ENCODE results near the gene TRIM67. TPM values are rescaled to one million over a fixed set of nuclear protein-coding genes. Genes with fewer than 3 reads are reported as not detected.

The TRIM67 gene
- total RNA-seq, 2 experiments from 2014 or later, result not detected

GRCh38 chr1:231190456-231190855 lies 28.6 kb downstream of the TRIM67 start:
- CTCF ChIA-PET, result interaction anchor here (0.6 kb wide), 1 partner anchor 213 kb away, joined by 5 read pairs; no protein-coding TSS in a partner anchor
- H3K27ac Mint-ChIP-seq, result no peak overlapping the region
- H3K9me3 Mint-ChIP-seq, result no peaks in the 10 kb centered on the region
- H3K36me3 Mint-ChIP-seq (ENCODE audit: low read depth), result no peaks in the 10 kb centered on the region
- H3K4me3 Mint-ChIP-seq, result no peak overlapping the region
- H3K4me1 Mint-ChIP-seq (ENCODE audit: low read depth), result no peaks in the 10 kb centered on the region
- no peak for DNase-seq
- intact Hi-C loops (cut with micrococcal nuclease), result no loop called here
- H3K27me3 Mint-ChIP-seq (ENCODE audit: low read depth), result peaks cover 12% of the 10 kb centered on the region

DNA sequence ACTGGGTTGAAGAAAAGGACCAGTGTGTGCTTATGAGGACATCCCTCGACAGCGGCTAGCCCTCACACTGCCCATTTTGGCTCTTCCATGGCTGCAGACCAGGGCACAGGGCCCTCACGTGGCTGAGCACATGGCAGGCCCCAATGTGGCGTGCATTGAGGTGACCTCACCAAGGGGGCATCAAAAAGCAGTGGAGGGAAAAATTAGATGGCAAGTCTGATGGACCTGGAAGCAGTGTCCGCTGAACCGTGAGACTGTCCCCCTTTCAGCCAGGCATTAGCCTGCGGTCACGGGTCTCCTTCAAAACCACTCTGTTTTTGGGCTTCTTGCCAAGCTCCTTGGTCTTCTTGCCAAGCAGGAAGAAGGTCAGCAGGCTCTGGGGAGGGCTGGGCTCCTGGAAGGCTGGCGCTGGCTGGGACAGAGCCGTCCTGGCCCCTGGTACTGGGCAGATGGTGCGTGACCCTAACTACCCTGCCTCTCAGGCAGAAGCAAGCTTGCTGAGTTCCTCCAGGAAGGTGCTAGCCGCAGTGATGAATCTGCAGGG lies 30.8 kb downstream of the TRIM67 start:
- H3K9me3 Mint-ChIP-seq, result no peaks in the 10 kb centered on the region
- no peaks in the 10 kb centered on the region for H3K36me3 Mint-ChIP-seq (ENCODE audit: low read depth)
- DNase-seq, result no peak
- H3K4me3 Mint-ChIP-seq, result no peak overlapping the region
- H3K27ac Mint-ChIP-seq, result no peak overlapping the region
- H3K4me1 Mint-ChIP-seq (ENCODE audit: low read depth), result no peaks in the 10 kb centered on the region
- intact Hi-C loops (cut with micrococcal nuclease), result no loop called here
- H3K27me3 Mint-ChIP-seq (ENCODE audit: low read depth), result peaks cover 8% of the 10 kb centered on the region
- CTCF ChIA-PET, result interaction anchor here (0.7 to 0.9 kb wide), 2 partner anchors 10 to 213 kb away, joined by 3 read pairs; no protein-coding TSS in a partner anchor

DNA sequence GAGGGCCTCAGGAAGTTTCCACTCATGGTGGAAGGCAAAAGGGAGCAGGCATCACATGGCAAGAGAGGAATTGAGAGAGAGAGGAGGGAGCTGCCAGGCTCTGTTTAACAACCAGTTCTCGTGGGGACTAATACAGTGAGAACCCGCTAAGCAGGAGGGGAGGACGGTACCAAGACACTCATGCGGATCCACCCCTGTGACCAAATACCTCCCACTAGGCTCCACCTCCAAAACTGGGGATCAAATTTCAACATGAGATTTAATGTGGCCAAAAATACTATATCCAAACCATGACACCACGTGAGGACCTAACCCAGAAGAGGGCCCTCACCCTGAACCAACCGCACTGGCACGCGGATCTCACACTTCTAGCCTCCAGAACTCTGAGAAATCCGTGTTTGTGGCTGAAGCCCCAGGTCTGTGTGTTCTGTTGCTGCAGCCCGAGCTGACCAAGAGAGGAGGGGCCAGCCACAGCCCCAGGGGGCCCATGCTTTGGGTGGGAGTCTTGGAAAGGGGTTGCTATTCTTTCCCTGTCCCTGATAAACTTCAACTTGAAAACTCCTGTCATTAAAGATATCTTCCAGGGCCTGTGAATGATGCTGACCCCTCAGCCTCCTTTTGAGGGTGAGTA lies 32.0 kb downstream of the TRIM67 start:
- no peak overlapping the region for H3K27ac Mint-ChIP-seq
- H3K36me3 Mint-ChIP-seq (ENCODE audit: low read depth), result no peaks in the 10 kb centered on the region
- H3K4me3 Mint-ChIP-seq, result no peak overlapping the region
- no peaks in the 10 kb centered on the region for H3K9me3 Mint-ChIP-seq
- CTCF ChIA-PET, result no interaction called here
- peaks cover 1% of the 10 kb centered on the region for H3K27me3 Mint-ChIP-seq (ENCODE audit: low read depth)
- DNase-seq, result no peak
- intact Hi-C loops (cut with micrococcal nuclease), result no loop called here
- H3K4me1 Mint-ChIP-seq (ENCODE audit: low read depth), result no peaks in the 10 kb centered on the region

- H3K4me3 Mint-ChIP-seq, result no peak overlapping the region
- no peaks in the 10 kb centered on the region for H3K36me3 Mint-ChIP-seq (ENCODE audit: low read depth)
- DNase-seq, result no peak
- intact Hi-C loops (cut with micrococcal nuclease), result no loop called here
- H3K27me3 Mint-ChIP-seq (ENCODE audit: low read depth), result peaks cover 1% of the 10 kb centered on the region
- CTCF ChIA-PET, result no interaction called here
- no peak overlapping the region for H3K27ac Mint-ChIP-seq
- no peaks in the 10 kb centered on the region for H3K4me1 Mint-ChIP-seq (ENCODE audit: low read depth)
- no peaks in the 10 kb centered on the region for H3K9me3 Mint-ChIP-seq
Observed at GRCh38 chr1:231194476-231194842, 32.6 kb downstream of the TRIM67 start.

GRCh38 chr1:231194843-231195516 lies 33.1 kb downstream of the TRIM67 start:
- Mint-ChIP-seq H3K4me1 (ENCODE audit: low read depth) (no peaks in the 10 kb centered on the region), H3K27me3 (ENCODE audit: low read depth) (peaks cover 1% of the 10 kb centered on the region), H3K9me3 (no peaks in the 10 kb centered on the region), H3K27ac (no peak overlapping the region), H3K4me3 (no peak overlapping the region), H3K36me3 (ENCODE audit: low read depth) (no peaks in the 10 kb centered on the region)
- DNase-seq, result no peak
- intact Hi-C loops (cut with micrococcal nuclease), result no loop called here
- CTCF ChIA-PET, result interaction anchor here (1.1 kb wide), 1 partner anchor 15 kb away, joined by 4 read pairs; no protein-coding TSS in a partner anchor

- H3K4me3 Mint-ChIP-seq, result no peak overlapping the region
- H3K4me1 Mint-ChIP-seq (ENCODE audit: low read depth), result no peaks in the 10 kb centered on the region
Observed at GRCh38 chr1:231196307-231196706, 34.4 kb downstream of the TRIM67 start.

DNA sequence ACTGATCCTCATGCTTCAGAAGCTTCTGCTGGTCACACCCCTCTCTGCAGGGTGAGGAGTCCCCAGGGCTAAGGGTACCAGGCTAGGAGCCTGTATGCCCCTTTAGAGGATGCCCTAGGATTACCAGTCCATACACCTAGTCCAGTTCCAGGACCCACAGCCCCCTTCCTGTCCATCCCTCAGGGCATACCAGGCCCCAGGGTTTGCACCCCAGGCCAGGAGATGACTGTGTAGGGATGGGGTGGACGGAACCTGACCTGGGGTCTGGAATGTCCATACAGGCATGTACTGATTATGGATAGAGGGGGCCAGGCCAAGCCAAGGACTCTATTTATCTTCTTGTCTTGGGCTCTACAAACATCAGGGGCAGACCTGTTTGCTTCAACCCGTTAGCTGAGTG lies 34.9 kb downstream of the TRIM67 start:
- intact Hi-C loops (cut with micrococcal nuclease), result no loop called here
- Mint-ChIP-seq H3K36me3 (ENCODE audit: low read depth) (no peaks in the 10 kb centered on the region), H3K4me3 (no peak overlapping the region), H3K4me1 (ENCODE audit: low read depth) (peaks cover 2% of the 10 kb centered on the region), H3K27me3 (ENCODE audit: low read depth) (no peaks in the 10 kb centered on the region), H3K9me3 (no peaks in the 10 kb centered on the region), H3K27ac (no peak overlapping the region)
- DNase-seq, result no peak
- CTCF ChIA-PET, result no interaction called here

More at GRCh38 chr1:231196307-231196706, 34.4 kb downstream of the TRIM67 start:
- H3K27ac Mint-ChIP-seq, result no peak overlapping the region
- DNase-seq, result no peak
- H3K9me3 Mint-ChIP-seq, result no peaks in the 10 kb centered on the region
- no peaks in the 10 kb centered on the region for H3K36me3 Mint-ChIP-seq (ENCODE audit: low read depth)
- intact Hi-C loops (cut with micrococcal nuclease), result no loop called here
- H3K27me3 Mint-ChIP-seq (ENCODE audit: low read depth), result no peaks in the 10 kb centered on the region
- CTCF ChIA-PET, result no interaction called here

DNA sequence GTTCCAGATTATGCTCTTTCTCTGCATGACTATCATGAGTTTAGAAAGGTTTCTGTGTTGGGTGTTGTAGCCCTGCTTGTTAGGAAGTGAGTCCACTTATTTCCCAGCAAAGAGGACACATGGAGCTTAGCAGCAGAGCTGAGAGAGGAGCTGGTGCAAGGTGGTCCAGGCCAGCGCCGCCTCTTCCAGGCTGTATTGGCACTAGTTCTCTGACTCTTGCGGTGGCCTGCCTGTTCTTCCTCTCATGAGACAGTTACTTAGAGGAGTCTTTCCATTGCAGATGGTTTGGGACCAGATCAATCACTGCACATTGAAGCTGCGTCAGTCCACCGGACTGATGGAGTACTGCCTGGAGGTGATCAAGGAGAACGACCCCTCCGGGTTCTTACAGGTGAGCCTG lies 38.0 kb downstream of the TRIM67 start:
- Mint-ChIP-seq H3K36me3 (ENCODE audit: low read depth) (no peaks in the 10 kb centered on the region), H3K9me3 (no peaks in the 10 kb centered on the region), H3K27me3 (ENCODE audit: low read depth) (no peaks in the 10 kb centered on the region), H3K4me1 (ENCODE audit: low read depth) (peaks cover 4% of the 10 kb centered on the region), H3K27ac (no peak overlapping the region), H3K4me3 (no peak overlapping the region)
- CTCF ChIA-PET, result interaction anchor here (2.3 kb wide), 1 partner anchor 11 kb away, joined by 5 read pairs; no protein-coding TSS in a partner anchor
- DNase-seq, result no peak
- intact Hi-C loops (cut with micrococcal nuclease), result no loop called here

DNA sequence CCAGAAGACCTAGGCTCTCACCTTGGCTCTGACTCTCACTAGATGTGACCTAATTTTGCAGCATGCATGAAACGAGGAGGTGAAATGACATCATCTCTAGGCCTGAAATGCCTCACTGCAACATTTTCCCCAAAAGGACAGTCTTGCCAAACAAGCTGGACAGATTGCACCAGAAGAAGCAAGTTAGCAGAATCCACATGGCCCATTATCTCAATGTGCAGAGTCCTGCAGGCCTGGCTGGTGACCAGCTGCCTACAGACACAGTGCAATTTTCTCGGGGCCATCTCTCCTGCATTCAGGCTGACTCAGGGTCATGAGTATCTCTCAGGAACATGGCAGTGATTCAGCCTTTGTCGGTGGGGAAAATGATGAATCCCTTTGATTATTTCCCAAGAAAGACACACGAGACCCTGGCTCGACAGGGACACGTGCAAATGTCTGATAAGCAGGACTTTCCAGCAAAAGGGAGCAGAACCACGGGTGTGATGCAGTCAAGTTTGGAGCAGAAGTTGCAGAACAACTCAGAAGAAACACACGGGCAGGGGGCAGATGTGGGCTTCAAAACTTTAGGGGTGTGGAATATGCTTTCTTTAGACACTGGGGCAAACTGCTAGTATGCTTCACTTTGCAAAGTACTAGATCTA lies 38.7 kb downstream of the TRIM67 start:
- H3K27me3 Mint-ChIP-seq (ENCODE audit: low read depth), result no peaks in the 10 kb centered on the region
- DNase-seq, result no peak
- intact Hi-C loops (cut with micrococcal nuclease), result no loop called here
- CTCF ChIA-PET, result interaction anchor here (2.3 kb wide), 1 partner anchor 10 kb away, joined by 5 read pairs; no protein-coding TSS in a partner anchor
- no peak overlapping the region for H3K27ac Mint-ChIP-seq
- no peaks in the 10 kb centered on the region for H3K36me3 Mint-ChIP-seq (ENCODE audit: low read depth)
- peaks cover 4% of the 10 kb centered on the region for H3K4me1 Mint-ChIP-seq (ENCODE audit: low read depth)
- H3K4me3 Mint-ChIP-seq, result no peak overlapping the region
- H3K9me3 Mint-ChIP-seq, result no peaks in the 10 kb centered on the region

DNA sequence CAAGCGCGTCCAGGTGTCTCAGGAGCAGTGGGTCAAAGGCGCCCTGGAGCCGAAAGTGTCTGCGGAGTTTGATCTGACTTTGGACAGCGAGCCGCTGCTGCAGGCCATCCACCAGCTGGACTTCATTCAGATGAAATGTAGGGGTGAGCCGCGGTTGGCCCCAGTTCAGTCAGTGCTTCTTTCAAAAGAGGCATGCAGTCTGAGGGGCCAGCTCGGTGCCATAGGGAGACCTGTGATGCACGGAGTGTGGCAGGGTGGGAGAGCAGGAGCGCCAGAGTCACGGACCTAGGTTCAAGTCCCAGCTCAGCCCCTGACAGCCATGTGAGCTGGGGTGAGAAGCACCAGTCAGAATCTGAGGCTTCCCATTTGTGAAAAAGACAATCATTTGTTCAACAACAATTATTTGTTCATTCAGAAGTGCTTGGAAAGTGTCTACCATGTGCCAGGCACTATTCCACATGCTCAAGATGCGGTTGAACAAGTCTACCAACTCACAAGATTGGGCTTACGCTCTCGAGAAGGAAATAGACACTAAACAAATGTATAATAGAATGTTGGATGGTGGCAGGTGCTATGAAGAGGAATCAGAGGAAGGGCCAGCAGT lies 39.6 kb downstream of the TRIM67 start:
- H3K9me3 Mint-ChIP-seq, result no peaks in the 10 kb centered on the region
- H3K27ac Mint-ChIP-seq, result no peak overlapping the region
- CTCF ChIA-PET, result interaction anchor here (2.3 kb wide), 1 partner anchor 9 kb away, joined by 5 read pairs; no protein-coding TSS in a partner anchor
- peaks cover 4% of the 10 kb centered on the region for H3K4me1 Mint-ChIP-seq (ENCODE audit: low read depth)
- DNase-seq, result no peak
- no peaks in the 10 kb centered on the region for H3K36me3 Mint-ChIP-seq (ENCODE audit: low read depth)
- intact Hi-C loops (cut with micrococcal nuclease), result no loop called here
- H3K4me3 Mint-ChIP-seq, result no peak overlapping the region
- H3K27me3 Mint-ChIP-seq (ENCODE audit: low read depth), result no peaks in the 10 kb centered on the region

- no peak for DNase-seq
- peaks cover 4% of the 10 kb centered on the region for H3K4me1 Mint-ChIP-seq (ENCODE audit: low read depth)
- no peaks in the 10 kb centered on the region for H3K9me3 Mint-ChIP-seq
- CTCF ChIA-PET, result interaction anchor here (2.3 kb wide), 1 partner anchor 9 kb away, joined by 5 read pairs; no protein-coding TSS in a partner anchor
- H3K36me3 Mint-ChIP-seq (ENCODE audit: low read depth), result no peaks in the 10 kb centered on the region
- no peaks in the 10 kb centered on the region for H3K27me3 Mint-ChIP-seq (ENCODE audit: low read depth)
- intact Hi-C loops (cut with micrococcal nuclease), result no loop called here
- no peak overlapping the region for H3K27ac Mint-ChIP-seq
- no peak overlapping the region for H3K4me3 Mint-ChIP-seq
Observed at GRCh38 chr1:231201979-231202633, 40.2 kb downstream of the TRIM67 start.

Measured in activated naive CD4-positive, alpha-beta T cell treated with anti-CD3 and anti-CD28 coated beads for 36 hours (primary cell).